GM21825 (cell line): ENCODE results near the gene MYBPC1.
A peak's percentile ranks its signal among the peaks of the same experiment; 100 is the strongest.

ENCODE experiments used
- ATAC-seq: cut with Tn5 transposase; IDR thresholded peaks from one replicate; pipeline ENCODE4 v1.9.1; 2021; ENCODE audit warnings: mild to moderate bottlenecking, moderate library complexity; ENCODE audit not compliant: unreplicated experiment

MYBPC1 gene

GRCh38 chr12:101694297-101694848 is 99.6 kb downstream of the MYBPC1 start:
- no peak for ATAC-seq

GRCh38 chr12:101694986-101695385 is 100.2 kb downstream of the MYBPC1 start:
- ATAC-seq = no peak

GRCh38 chr12:101695706-101696105 is 100.9 kb downstream of the MYBPC1 start:
- no peak for ATAC-seq

GRCh38 chr12:101696251-101697196 is 101.8 kb downstream of the MYBPC1 start:
- ATAC-seq = no peak

- ATAC-seq = peak; percentile 59
Observed at GRCh38 chr12:101697197-101697929, 102.6 kb downstream of the MYBPC1 start, which contains the start of gene CHPT1. Gene CHPT1, plus strand, starts transcription at chr12:101697640. Its CDS starts 222 bp downstream, at chr12:101697862.

GRCh38 chr12:101697930-101698799 is 103.4 kb downstream of the MYBPC1 start:
- ATAC-seq = peak; percentile 30

GRCh38 chr12:101698800-101699347 is 104.1 kb downstream of the MYBPC1 start:
- no peak for ATAC-seq

GRCh38 chr12:101700299-101700820 is 105.6 kb downstream of the MYBPC1 start:
- ATAC-seq = no peak

- ATAC-seq = no peak
Observed at GRCh38 chr12:101703487-101703886, 108.7 kb downstream of the MYBPC1 start.

- no peak for ATAC-seq
Observed at GRCh38 chr12:101706403-101706802, 111.6 kb downstream of the MYBPC1 start.

- no peak for ATAC-seq
Observed at GRCh38 chr12:101707131-101707782, 112.5 kb downstream of the MYBPC1 start.

- ATAC-seq = no peak
Observed at GRCh38 chr12:101710288-101710687, 115.5 kb downstream of the MYBPC1 start.

GRCh38 chr12:101713059-101713682 is 118.4 kb downstream of the MYBPC1 start:
- ATAC-seq = no peak

- ATAC-seq = no peak
Observed at GRCh38 chr12:101713930-101714329, 119.2 kb downstream of the MYBPC1 start.

- no peak for ATAC-seq
Observed at GRCh38 chr12:101714877-101715444, 120.2 kb downstream of the MYBPC1 start.

GRCh38 chr12:101719566-101719965 is 124.8 kb downstream of the MYBPC1 start:
- no peak for ATAC-seq

GRCh38 chr12:101720118-101720517 is 125.3 kb downstream of the MYBPC1 start:
- ATAC-seq = no peak

- no peak for ATAC-seq
Observed at GRCh38 chr12:101722392-101722791, 127.6 kb downstream of the MYBPC1 start.

GRCh38 chr12:101727098-101727497 is 132.3 kb downstream of the MYBPC1 start:
- no peak for ATAC-seq
